Measurements from ENCODE around the gene PCDHB5.
"Not testable (repeated sequence)": the region's sequence is repeated elsewhere in the genome, so short reads cannot be mapped to it uniquely, and the experiment has no call there.

Gene PCDHB5

DNA sequence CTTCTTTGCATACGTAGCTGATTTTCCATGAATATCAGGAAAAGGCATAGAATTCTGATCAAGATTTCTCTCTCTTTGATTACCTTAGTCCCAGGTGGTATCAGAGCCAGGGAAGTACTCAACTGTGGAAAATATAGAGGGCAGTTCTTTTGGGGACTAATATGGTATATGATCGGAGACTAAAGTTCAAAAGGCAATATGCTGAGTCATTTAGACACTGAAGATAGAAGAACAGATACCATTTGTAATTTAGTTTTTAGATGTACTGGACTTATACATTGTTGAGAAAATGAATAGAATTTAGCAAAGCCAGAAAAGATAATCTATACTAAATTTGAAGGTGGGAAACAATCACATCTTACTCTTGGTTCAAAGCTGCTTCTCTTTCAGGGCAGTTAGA, 29.7 kb upstream of the PCDHB5 start:
- no peak for DNase-seq (ENCODE audit: low read depth)
- no peak overlapping the region for H3K4me3 ChIP-seq (replicated peaks; ENCODE audit: low read depth, low read length)
- TF ChIP-seq, protein P1, sequence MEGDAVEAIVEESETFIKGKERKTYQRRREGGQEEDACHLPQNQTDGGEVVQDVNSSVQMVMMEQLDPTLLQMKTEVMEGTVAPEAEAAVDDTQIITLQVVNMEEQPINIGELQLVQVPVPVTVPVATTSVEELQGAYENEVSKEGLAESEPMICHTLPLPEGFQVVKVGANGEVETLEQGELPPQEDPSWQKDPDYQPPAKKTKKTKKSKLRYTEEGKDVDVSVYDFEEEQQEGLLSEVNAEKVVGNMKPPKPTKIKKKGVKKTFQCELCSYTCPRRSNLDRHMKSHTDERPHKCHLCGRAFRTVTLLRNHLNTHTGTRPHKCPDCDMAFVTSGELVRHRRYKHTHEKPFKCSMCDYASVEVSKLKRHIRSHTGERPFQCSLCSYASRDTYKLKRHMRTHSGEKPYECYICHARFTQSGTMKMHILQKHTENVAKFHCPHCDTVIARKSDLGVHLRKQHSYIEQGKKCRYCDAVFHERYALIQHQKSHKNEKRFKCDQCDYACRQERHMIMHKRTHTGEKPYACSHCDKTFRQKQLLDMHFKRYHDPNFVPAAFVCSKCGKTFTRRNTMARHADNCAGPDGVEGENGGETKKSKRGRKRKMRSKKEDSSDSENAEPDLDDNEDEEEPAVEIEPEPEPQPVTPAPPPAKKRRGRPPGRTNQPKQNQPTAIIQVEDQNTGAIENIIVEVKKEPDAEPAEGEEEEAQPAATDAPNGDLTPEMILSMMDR (IDR thresholded peaks at IDR 0.05; ENCODE audit: low read length, missing control alignments), result no peak

DNA sequence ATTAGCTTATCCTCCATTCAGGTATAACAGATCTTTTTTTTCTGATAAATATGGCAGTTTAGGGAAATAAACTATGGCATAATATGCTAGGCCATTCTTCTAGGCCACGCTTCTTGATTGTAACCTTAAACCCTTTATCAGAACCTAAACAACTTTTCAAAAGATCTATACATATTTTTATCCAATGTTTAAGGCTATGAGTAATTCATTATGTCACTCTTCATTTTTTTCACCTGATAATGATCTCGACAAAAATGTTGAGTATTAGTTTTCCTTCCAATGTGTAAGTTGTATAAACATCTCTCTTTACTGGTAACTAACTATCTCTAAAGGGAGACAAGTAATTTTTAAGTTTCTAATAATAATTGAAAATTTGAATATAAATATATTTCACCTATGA, 15.8 kb upstream of the PCDHB5 start:
- TF ChIP-seq, protein P1 (IDR thresholded peaks at IDR 0.05; ENCODE audit: low read length, missing control alignments), result no peak
- H3K4me3 ChIP-seq (replicated peaks; ENCODE audit: low read depth, low read length), result no peak overlapping the region
- no peak for DNase-seq (ENCODE audit: low read depth)

DNA sequence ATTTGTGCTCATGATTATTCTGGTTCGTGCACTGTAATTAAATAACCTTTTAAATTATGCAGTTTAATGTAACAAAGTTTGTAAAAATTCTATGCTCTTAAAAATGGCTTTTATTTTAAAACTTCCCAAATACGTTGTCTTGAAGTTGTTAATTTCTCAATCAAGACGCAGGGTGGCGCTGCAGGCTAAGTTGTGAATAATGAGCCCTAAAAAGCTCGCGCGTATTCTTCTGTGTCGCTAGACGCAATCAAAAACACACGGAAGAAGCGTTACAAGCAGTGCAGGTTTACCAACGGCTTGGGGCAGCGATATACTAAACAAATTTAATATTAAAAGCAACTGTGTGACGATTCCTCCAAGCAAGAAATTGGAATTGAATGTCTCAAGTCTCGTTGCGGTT, 13.4 kb upstream of the PCDHB5 start, which contains the start of gene PCDHB4:
Gene PCDHB4, plus strand, starts transcription at position 256 of the 400 bp plus-strand sequence. CDS start 181 bp downstream, outside the sequence.
- peak; percentile 6 for DNase-seq (ENCODE audit: low read depth)
- TF ChIP-seq, protein P1 (IDR thresholded peaks at IDR 0.05; ENCODE audit: low read length, missing control alignments), result no peak
- no peak within 1 kb of the TSS for H3K4me3 ChIP-seq (replicated peaks; ENCODE audit: low read depth, low read length)

DNA sequence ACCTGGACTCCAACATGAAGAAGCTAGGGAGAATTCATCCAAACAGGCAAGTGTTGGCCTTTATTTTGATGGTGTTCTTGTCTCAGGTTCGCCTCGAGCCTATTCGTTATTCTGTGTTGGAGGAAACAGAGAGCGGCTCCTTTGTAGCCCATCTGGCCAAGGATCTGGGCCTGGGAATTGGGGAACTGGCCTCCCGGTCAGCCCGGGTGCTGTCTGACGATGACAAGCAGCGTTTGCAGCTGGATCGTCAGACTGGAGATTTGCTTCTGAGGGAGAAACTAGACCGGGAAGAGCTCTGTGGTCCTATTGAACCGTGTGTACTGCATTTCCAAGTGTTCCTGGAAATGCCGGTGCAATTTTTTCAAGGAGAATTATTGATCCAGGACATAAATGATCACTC, 13.0 kb upstream of the PCDHB5 start:
- TF ChIP-seq, protein P1 (IDR thresholded peaks at IDR 0.05; ENCODE audit: low read length, missing control alignments), result no peak
- no peak for DNase-seq (ENCODE audit: low read depth)
- no peak overlapping the region for H3K4me3 ChIP-seq (replicated peaks; ENCODE audit: low read depth, low read length)

DNA sequence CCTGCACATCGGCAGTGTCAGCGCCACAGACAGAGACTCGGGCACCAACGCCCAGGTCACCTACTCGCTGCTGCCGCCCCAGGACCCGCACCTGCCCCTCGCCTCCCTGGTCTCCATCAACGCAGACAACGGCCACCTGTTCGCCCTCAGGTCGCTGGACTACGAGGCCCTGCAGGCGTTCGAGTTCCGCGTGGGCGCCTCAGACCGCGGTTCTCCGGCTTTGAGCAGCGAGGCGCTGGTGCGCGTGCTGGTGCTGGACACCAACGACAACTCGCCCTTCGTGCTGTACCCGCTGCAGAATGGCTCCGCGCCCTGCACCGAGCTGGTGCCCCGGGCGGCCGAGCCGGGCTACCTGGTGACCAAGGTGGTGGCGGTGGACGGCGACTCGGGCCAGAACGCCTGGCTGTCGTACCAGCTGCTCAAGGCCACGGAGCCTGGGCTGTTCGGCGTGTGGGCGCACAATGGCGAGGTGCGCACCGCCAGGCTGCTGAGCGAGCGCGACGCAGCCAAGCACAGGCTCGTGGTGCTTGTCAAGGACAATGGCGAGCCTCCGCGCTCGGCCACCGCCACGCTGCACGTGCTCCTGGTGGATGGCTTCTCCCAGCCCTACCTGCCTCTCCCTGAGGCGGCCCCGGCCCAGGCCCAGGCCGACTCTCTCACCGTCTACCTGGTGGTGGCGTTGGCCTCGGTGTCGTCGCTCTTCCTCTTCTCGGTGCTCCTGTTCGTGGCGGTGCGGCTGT, 11.4 kb upstream of the PCDHB5 start:
- not testable (repeated sequence) for H3K4me3 ChIP-seq (replicated peaks; ENCODE audit: low read depth, low read length); DNase-seq (ENCODE audit: low read depth)

DNA sequence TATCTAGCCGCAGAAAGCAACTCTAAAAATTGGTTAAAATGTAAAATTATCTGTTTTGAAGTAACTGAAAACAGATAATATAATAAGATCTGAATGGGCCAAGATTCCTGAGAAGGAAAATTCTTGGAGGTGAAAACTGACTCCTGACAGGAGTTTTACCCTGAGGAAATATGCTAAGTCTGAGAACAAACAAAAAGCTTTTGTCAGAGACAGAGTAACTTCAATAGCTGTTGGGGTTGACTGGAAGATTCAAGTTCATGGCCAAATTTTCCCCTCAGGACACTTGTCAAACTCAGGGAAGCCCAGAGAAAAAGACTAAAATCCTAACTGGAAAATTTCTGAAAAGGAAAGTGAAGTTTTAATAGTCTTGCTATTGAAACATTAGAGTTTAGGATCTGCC, 7.7 kb upstream of the PCDHB5 start:
- no peak for DNase-seq (ENCODE audit: low read depth)
- no peak overlapping the region for H3K4me3 ChIP-seq (replicated peaks; ENCODE audit: low read depth, low read length)
- TF ChIP-seq, protein P1 (IDR thresholded peaks at IDR 0.05; ENCODE audit: low read length, missing control alignments), result no peak

DNA sequence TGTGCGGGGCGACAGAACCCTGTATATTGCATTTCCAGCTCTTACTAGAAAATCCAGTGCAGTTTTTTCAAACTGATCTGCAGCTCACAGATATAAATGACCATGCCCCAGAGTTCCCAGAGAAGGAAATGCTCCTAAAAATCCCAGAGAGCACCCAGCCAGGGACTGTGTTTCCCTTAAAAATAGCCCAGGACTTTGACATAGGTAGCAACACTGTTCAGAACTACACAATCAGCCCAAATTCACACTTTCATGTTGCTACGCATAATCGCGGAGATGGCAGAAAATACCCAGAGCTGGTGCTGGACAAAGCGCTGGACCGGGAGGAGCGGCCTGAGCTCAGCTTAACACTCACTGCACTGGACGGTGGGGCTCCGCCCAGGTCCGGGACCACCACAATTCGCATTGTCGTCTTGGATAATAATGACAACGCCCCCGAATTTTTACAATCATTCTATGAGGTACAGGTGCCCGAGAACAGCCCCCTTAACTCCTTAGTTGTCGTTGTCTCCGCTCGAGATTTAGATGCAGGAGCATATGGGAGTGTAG, 786 bp downstream of the PCDHB5 start:
- peak overlapping the region; percentile 41 for H3K4me3 ChIP-seq (replicated peaks; ENCODE audit: low read depth, low read length)
- TF ChIP-seq, protein P1 (IDR thresholded peaks at IDR 0.05; ENCODE audit: low read length, missing control alignments), result no peak
- DNase-seq (ENCODE audit: low read depth), result no peak

DNA sequence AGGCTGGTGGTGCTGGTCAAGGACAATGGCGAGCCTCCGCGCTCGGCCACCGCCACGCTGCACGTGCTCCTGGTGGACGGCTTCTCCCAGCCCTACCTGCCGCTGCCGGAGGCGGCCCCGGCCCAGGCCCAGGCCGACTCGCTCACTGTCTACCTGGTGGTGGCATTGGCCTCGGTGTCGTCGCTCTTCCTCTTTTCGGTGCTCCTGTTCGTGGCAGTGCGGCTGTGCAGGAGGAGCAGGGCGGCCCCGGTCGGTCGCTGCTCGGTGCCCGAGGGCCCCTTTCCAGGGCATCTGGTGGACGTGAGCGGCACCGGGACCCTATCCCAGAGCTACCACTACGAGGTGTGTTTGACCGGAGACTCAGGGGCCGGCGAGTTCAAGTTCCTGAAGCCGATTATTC, 2.3 kb downstream of the PCDHB5 start:
- not testable (repeated sequence) for H3K4me3 ChIP-seq (replicated peaks; ENCODE audit: low read depth, low read length); DNase-seq (ENCODE audit: low read depth)
